GM21526 (cell line): ENCODE results near the gene ALDH1L1.
"Not testable (repeated sequence)": the region's sequence is repeated elsewhere in the genome, so short reads cannot be mapped to it uniquely, and the experiment has no call there.

Experiments
- ATAC-seq: cut with Tn5 transposase; IDR thresholded peaks from one replicate; pipeline ENCODE4 v1.9.1; 2021; ENCODE audit warnings: moderate library complexity; ENCODE audit not compliant: unreplicated experiment, low FRiP score

ALDH1L1 gene

GRCh38 chr3:126087552-126088175 lies 92.7 kb downstream of the ALDH1L1 start:
- ATAC-seq, result no peak

- no peak for ATAC-seq
Measured at GRCh38 chr3:126085841-126086240, 94.5 kb downstream of the ALDH1L1 start.

- no peak for ATAC-seq
Measured at GRCh38 chr3:126085276-126085675, 95.1 kb downstream of the ALDH1L1 start.

- no peak for ATAC-seq
Measured at GRCh38 chr3:126084768-126085180, 95.6 kb downstream of the ALDH1L1 start.

DNA sequence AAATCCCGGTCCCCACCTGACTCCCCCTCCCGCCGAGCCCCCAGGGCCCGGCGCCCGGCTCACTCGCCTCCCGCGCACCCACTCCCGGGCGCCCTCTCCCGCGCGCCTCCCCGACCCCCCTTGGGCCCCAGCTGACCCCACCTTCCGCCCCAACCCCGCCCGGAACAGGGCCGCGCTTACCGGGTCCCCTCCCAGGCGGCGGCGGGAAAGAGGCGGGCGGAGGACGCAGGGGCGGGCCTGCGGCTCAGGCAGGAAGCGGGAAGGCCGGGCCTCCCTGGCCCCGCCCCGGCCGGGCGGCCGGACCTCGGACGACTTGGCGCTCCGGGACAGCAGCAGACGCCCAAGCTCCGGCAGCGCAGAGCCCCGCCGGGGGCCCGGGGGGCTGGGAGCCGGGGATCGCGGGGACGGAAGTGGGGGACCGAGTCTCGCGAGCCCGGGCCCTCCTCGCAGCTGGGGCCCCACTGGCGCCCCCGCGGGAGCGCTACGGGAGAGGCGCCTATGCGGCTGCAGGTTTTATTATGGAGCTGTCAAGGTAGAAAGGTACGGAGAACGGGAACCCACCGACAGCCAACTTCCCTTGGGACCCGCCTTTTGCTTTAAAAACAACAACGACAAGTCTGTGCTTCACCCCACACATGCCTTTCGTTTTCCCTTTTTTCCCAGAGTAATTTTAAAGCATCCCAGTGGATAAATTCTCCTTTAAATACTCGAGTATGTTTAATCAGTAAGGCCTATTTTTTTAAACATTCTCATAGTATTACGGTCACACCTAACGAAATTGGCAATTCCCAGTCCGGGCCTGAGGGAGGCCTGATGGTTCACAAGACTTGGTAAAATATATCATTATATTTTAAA lies 96.2 kb downstream of the ALDH1L1 start, which contains the start of gene SLC41A3:
TSS of gene SLC41A3 (minus strand) at position 212 of the 855 bp plus-strand sequence. CDS start 15,905 bp downstream, outside the sequence.
- peak; percentile 91 for ATAC-seq

DNA sequence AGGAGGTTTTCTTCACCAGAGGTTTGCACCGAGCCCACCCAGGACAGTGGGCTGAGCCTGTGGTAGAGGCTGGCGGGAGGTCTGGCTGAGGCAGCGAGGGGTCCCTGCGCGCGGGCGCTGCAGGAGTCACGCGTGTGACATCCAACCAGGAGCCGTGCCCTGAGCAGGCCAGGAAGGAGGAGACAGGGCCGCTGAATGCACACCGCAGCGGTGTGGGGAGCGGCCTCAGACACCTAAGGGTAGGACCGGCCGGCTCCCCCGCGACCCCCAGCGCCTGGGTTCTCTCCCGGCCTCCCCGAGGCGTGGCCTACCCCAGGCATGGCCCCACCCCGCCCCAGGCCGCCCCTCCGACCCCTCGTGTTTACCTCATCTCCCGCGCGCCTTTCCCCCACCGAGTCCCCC lies 96.9 kb downstream of the ALDH1L1 start:
- peak; percentile 35 for ATAC-seq

DNA sequence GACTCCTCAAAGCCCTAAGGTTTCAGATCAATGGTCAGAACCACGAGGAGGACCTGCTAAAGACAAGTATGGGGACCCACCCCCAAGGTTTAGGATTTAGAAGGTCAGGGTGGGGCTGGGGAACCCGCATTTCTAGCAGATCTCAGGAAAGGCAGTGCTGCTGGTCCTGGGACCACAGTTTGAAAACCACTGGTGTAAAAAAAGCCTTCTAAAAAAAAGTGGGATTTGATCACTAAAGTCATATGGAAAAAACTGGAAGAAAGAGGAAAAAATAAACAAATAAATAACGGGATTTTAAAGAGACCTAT lies 97.3 kb downstream of the ALDH1L1 start:
- no peak for ATAC-seq

- no peak for ATAC-seq
Measured at GRCh38 chr3:126082362-126083137, 97.8 kb downstream of the ALDH1L1 start.

GRCh38 chr3:126081618-126082361 lies 98.6 kb downstream of the ALDH1L1 start:
- no peak for ATAC-seq

- no peak for ATAC-seq
Measured at GRCh38 chr3:126080970-126081369, 99.4 kb downstream of the ALDH1L1 start.

GRCh38 chr3:126078866-126079265 lies 101.5 kb downstream of the ALDH1L1 start:
- no peak for ATAC-seq

DNA sequence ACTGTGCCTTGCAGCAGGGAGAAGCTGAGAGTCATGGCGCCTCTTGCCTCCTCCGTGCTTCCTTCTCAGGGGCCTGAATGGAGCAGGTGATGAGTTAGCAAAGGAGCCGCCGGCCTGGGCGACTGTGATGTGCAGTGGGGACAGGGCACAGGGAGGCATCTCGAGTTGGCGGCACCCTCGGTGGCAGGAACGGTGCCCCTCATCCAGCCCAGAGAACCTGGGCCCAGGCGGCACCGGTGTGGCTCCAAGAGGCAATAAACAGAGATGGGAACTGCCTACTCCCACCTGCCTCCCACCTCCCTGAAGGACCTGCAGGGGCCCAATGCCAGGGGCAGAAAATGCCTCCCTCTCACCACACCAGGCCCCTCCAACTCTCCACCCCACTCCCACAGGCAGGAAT lies 102.6 kb downstream of the ALDH1L1 start:
- no peak for ATAC-seq

- no peak for ATAC-seq
Measured at GRCh38 chr3:126076140-126076539, 104.2 kb downstream of the ALDH1L1 start.

- no peak for ATAC-seq
Measured at GRCh38 chr3:126070146-126070545, 110.2 kb downstream of the ALDH1L1 start.

DNA sequence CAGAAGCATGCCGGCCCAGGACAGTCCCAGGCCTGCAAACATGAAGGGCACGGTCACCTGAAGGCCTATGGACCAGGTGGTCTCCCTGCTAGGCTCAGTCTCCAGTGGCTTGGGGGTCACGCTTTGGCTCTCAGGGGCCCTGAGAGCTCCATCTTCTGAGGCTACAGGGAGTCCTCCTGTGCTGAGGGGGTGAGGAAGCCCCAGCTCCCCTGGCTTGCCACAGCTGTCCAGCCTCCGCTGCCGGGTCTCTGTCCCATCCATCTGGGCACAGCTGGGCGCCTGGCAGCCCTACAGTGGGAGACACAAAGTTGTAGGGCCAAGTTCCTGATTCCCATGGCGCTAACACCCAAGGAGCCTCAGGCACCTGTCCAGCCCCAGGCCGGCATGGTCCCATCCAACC lies 112.4 kb downstream of the ALDH1L1 start:
- ATAC-seq, result no peak

GRCh38 chr3:126066676-126067075 lies 113.7 kb downstream of the ALDH1L1 start:
- not testable (repeated sequence) for ATAC-seq

DNA sequence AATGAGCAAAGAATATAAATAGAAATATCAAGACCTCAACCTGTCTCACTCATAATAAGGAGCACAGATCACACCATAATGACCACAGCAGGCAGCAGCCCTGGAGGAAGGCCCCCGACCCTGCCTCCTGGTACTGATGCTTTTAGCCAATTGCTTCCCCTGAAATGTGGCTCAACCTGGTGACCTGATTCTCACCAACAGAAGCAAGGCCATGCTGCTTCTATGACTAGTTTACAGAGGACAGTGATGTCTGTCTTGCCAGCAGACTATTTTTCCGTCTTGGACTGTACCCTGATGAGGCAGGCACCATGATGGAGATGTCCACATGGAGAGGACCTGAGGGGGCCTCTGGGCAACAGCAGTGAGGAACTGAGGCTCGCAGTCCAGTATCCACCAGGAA lies 114.5 kb downstream of the ALDH1L1 start:
- ATAC-seq, result no peak

GRCh38 chr3:126064627-126065258 lies 115.6 kb downstream of the ALDH1L1 start:
- ATAC-seq, result no peak

DNA sequence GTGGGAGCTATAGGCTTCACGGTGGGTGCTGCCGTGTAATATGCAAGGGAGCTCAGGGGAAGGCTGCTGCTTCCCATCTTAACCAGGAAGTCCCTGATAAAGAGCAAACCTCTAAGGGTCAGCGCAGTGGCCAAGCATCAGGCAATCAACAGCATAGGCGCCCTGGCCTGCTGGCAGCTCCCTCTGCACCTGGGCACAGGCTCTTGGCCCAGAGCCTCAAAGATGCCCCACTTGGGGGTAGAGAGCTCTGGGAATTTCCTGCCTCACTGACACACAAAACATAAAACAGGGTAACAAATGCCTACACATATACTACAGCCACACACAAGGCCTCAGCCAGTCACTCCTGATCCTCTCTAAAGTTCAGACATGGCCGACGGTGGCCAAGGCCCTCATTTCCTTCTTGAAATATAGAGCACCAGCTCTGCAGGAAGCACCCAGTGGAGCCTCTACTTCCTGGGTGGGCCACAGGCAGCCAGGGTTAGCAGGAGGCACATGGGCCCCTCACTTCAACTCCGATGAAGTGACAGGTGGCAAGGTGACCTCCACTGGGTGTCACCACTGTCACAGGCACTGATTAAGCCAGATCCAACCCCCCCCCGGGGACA lies 116.9 kb downstream of the ALDH1L1 start:
- no peak for ATAC-seq
